Measurements from ENCODE around the gene ZBTB40. TPM values are rescaled to one million over a fixed set of nuclear protein-coding genes. Genes with fewer than 3 reads are reported as not detected.

The ZBTB40 gene
- total and polyA plus RNA-seq, 2 of the 13 experiments (the other 11 are each of a cell fraction or from before 2014, with no cell fraction given): 8.8 to 16.5 TPM

- TF ChIP-seq PRDM15 (CRISPR knock-in tag; IDR thresholded peaks at IDR 0.05): peak; percentile 34; the same call in 1 of the 2 replicates
- TF ChIP-seq CHD2 (IDR thresholded peaks at IDR 0.05; ENCODE audit: low read depth, low read length): no peak
- TF ChIP-seq CSRNP1 (CRISPR knock-in tag; IDR thresholded peaks at IDR 0.05): no peak; the same call in 1 of the 2 replicates
- TF ChIP-seq E2F2 (CRISPR knock-in tag; IDR thresholded peaks at IDR 0.05; ENCODE audit: borderline replicate concordance): no peak
- TF ChIP-seq NR0B2 (CRISPR knock-in tag; IDR thresholded peaks at IDR 0.05): no peak
- no peak for TF ChIP-seq ZFP62 (CRISPR knock-in tag; IDR thresholded peaks at IDR 0.05)
- peak; percentile 71 for TF ChIP-seq DPF2 (CRISPR knock-in tag; IDR thresholded peaks at IDR 0.05; ENCODE audit: borderline replicate concordance, low read depth)
- TF ChIP-seq ZNF318 (CRISPR knock-in tag; IDR thresholded peaks at IDR 0.05): no peak
- no peak for TF ChIP-seq U2AF2 (IDR thresholded peaks at IDR 0.05; ENCODE audit: low read depth, low read length)
- no peak for TF ChIP-seq ZNF558 (CRISPR knock-in tag; IDR thresholded peaks at IDR 0.05; ENCODE audit: borderline replicate concordance)
- TF ChIP-seq MAX (IDR thresholded peaks at IDR 0.05): no peak
- peak; percentile 43; the same call in 1 of the 2 replicates for TF ChIP-seq NCOR1 (IDR thresholded peaks at IDR 0.05; ENCODE audit: borderline replicate concordance, low read length)
These were observed 37.4 kb upstream of the ZBTB40 start (continued) for GRCh38 chr1:22414244-22414751.

All from HepG2 (cell line).